Effector CD4-positive, alpha-beta T cell (primary cell): Measurements from ENCODE around the gene POU2AF3.

ENCODE experiments used
- DNase-seq: peaks from one replicate; pipeline ENCODE4 v3.0.0-alpha.2; 2020

POU2AF3 gene

DNA sequence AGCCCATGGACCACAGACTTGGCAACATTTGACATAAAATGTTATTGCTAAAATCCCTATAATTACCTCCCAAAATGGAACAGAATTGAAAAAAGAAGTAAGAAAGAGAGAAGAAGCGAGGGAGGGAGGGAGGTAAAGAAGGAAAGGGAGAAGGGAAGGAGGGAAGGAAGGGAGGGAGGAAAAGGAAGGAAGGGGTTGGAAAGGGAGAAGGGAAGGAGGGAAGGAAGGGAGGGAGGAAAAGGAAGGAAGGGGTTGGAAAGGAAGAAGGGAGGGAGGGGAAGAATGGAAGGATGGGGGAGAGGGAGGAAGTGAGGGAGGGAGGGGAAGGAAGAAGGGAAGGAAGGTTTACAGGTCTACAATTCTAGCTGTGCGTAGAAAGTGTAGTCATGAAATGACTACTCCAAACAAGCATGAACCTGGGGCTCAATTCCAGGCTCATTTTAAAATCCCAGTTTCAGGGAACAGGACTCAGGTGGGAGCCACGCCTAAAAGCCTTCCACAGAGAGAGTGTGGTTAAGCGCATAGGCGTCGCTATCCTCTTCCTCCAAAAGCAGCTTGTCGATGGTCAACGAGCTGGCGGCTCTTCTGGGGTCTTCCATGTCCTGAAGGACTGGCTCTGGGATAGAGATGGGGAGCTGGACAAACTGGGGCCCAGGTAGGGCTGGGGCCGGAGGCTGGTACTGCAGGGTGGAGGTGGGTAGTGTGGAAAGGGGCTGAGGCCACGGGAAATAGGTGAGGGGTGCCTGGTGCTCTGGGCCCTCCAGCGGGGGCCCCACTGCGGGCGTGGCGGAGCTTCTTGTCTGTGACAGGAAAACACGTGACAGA lies 55.6 kb downstream of the POU2AF3 start:
- no peak for DNase-seq

DNA sequence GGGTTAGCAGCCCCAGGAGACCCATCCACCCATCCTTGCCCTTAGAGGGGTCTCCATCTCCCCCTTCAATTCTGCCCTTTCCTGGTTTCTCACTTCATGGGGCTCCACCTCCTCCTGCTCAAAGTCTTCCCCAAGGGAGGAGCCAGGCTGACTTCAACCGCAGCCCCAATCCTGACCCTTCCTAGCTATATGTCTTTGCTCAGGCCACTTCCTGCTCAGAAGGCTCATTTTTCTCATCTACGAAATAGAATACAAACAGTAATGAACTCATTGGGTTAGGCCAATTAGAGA lies 56.2 kb downstream of the POU2AF3 start:
- DNase-seq = no peak

DNA sequence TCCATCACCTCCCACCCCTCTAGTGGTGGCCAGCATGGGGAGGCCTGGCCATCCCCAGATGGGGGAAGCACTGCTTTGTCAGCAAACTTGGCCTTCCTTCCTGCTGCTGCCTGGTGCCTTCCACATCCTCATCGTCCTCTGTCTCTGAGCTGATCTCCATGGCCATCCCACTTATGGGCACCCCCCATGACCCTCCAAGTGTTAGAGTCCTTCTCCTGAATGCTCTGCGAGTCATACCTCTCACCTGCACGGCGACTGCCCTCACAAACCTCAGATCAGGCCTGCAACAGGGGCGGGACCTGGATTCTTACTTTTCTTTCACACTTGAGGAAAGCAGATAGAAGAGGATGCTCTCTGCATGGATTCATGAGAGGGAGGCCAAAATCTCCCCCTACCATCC lies 56.8 kb downstream of the POU2AF3 start:
- DNase-seq = no peak

DNA sequence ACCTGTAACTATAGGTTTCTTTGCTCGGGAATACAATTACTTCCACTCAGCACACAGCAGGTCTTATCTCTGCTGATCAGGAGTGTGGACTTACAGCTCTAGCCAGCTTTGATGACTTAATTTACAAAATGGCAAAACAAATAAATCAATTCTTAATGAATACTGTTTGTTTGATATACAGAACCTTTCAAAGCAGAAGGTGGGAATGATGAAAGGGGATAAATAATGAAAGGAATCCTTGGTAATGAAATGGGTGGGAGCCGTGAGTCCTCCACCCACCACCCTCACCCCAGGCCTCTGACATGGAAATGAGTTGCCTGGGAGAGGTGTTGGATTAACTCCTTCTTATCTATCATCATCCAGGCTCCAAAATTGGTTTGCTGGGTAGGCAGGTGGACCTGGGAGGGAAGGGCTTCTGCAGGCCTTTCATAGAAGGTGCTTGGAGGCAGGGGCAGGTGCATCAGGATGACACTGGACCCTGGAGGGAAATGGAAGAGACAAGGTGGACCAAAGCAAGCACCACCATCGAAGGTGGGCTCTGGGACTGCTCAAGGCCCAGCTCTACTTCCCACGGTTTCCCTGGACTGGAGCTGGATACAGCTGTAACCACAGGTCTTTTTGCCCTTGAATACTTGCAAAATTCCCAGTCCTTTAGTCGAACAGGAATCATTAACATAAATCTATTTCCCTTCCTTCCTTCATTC lies 57.8 kb downstream of the POU2AF3 start:
- no peak for DNase-seq

DNA sequence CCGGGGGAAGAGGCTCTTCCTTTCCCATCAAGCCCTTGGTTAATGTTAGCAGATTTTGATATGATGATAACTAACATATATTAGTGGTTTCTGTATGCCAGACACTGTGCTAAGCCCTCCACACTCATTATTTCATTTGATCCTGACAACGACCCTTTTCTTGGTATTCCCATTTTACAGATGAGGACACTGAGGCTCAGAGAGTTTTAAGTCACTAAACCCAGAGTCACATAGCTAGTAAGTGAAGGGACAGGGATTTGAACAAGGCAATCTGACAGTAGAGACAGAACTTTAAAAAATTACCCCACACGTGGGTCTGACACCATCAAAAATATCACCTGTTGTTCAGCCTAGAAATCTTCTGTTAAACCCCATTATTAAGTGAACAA lies 58.3 kb downstream of the POU2AF3 start:
- no peak for DNase-seq

DNA sequence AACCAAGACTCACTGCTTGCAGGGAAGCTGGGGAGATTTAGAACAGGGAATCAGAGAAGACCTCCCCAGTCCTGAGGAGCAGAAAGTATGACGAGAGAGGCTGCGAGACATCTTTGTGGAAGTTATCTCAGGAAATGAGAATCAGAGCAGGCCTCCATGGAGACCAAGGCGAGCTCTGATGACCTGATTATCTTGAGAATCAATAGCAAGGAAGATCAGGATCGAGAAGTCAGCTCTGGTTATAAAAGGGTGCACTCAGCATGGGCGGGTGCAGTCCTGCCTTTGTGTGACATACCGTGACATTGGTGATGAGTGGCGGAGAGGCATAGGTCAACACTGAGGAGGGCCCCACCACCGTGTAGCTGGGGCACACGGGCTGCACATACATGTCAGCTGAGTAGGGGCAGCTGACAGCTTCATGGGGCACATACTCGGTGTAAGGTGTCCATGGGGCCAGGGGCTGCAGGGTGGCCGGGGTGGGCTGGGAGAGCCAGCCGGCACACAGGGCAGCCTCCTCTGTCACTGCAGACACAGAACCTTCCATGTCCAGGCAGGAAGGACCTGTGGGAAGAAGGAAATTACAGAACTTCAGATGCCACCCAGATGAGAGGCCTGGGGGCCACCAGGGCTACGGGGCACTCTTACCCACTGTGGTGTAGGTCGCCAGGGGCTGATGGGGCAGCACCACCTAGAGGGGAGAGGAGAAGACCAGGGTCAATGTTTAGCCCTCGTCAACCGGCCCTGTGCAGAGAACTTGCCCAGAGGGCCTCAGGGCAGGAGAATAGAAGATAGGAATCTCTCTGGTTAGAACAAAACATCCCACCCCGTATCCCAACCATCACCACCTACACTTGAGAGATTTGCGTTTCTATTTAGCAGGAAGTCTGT lies 59.0 kb downstream of the POU2AF3 start:
- DNase-seq = no peak
